Small intestine (tissue), 7 donors: ENCODE results near the gene PCDHGC5. TPM values are rescaled to one million over a fixed set of nuclear protein-coding genes. Genes with fewer than 3 reads are reported as not detected.

Experiments used
- DNase-seq, 2 donors: peaks; one replicate each; pipeline versions ENCODE4 v3.0.0 to v3.0.0-alpha.2; 2013
- FAIRE-seq: peaks from 2 replicates; lab custom pipeline; 2012; peaks lifted over from hg19 to GRCh38; lab: Jason Lieb, UNC
- H3K27ac ChIP-seq, 3 donors: one replicate each; pipeline ENCODE4 v1.5.1; 2013; ENCODE audit warnings: low read length in 2 of 3, mild to moderate bottlenecking in 2 of 3, control low read depth in 1 of 3, inconsistent platforms in 1 of 3, low read depth in 1 of 3, moderate library complexity in 1 of 3
- H3K27me3 ChIP-seq, 3 donors: one replicate each; pipeline ENCODE4 v1.6.1; 2013; ENCODE audit warnings: low read length in 3 of 3, inconsistent platforms in 1 of 3; ENCODE audit not compliant: control insufficient read depth in 3 of 3, insufficient read depth in 3 of 3
- H3K36me3 ChIP-seq, 3 donors: one replicate each; pipeline ENCODE4 v1.6.1; 2013; ENCODE audit warnings: low read length in 3 of 3, inconsistent platforms in 1 of 3, low read depth in 1 of 3, mild to moderate bottlenecking in 1 of 3, moderate library complexity in 1 of 3; ENCODE audit not compliant: control insufficient read depth in 3 of 3, insufficient read depth in 2 of 3
- H3K4me1 ChIP-seq, 3 donors: one replicate each; pipeline ENCODE4 v1.6.1; 2013; ENCODE audit warnings: low read length in 2 of 3, inconsistent platforms in 1 of 3, low read depth in 1 of 3, mild to moderate bottlenecking in 1 of 3, moderate library complexity in 1 of 3; ENCODE audit not compliant: control insufficient read depth in 3 of 3, insufficient read depth in 2 of 3
- H3K4me3 ChIP-seq, 3 donors: one replicate each; pipeline ENCODE4 v1.5.1; 2013; ENCODE audit warnings: low read length in 3 of 3, control low read depth in 1 of 3, inconsistent platforms in 1 of 3, low read depth in 1 of 3, mild to moderate bottlenecking in 1 of 3, moderate library complexity in 1 of 3
- H3K9me3 ChIP-seq, 2 donors: one replicate each; pipeline ENCODE4 v1.6.1; 2013; ENCODE audit warnings: low read depth in 1 of 2, low read length in 1 of 2; ENCODE audit not compliant: control insufficient read depth in 2 of 2, insufficient read depth in 1 of 2
- WGBS, 3 donors: extraction: QIAGEN DNeasy Blood & Tissue Kit; methylation state at CpG; one replicate each; pipeline ENCODE4 v1.1.7; 2013; 5-methylcytosine and 5-hydroxymethylcytosine counted together
- polyA plus RNA-seq, 4 donors: library from polyadenylated mRNA; stranded (reverse) in 3 of 4; unstranded in 1 of 4; fragments of 200-250 nt in 3 of 4; fragments of 120-200 nt in 1 of 4; gene quantifications; one replicate each; pipeline versions ENCODE4 v1.2.1 to v1.2.3, GENCODE V29; 2013
- donor health status: healthy with polysubstance abuse.
- donor health status: control.
- donor health status: control.
- donor health status: Bipolar disorder and iron deficiency.
- donor health status: healthy.

Gene PCDHGC5
- polyA plus RNA-seq, 4 donors = 0.07 to 0.18 TPM; not detected in 2

DNA sequence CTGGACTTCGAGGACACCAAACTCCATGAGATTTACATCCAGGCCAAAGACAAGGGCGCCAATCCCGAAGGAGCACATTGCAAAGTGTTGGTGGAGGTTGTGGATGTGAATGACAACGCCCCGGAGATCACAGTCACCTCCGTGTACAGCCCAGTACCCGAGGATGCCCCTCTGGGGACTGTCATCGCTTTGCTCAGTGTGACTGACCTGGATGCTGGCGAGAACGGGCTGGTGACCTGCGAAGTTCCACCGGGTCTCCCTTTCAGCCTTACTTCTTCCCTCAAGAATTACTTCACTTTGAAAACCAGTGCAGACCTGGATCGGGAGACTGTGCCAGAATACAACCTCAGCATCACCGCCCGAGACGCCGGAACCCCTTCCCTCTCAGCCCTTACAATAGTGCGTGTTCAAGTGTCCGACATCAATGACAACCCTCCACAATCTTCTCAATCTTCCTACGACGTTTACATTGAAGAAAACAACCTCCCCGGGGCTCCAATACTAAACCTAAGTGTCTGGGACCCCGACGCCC lies 11.8 kb upstream of the PCDHGC5 start:
- Histone ChIP-seq H3K9me3 (peaks cover 0 to 4% of the 10 kb centered on the region in 2 donors), H3K27me3 (peaks cover 0 to 40% (median 6%) of the 10 kb centered on the region in 3 donors), H3K4me3 (peak overlapping the region in 2 of 3 donors; percentile 37 to 60), H3K27ac (peak overlapping the region in 1 of 3 donors; percentile 86), H3K36me3 (peaks cover 0 to 2% (median 0%) of the 10 kb centered on the region in 3 donors), H3K4me1 (peaks cover 0 to 17% (median 0%) of the 10 kb centered on the region in 3 donors)
- no peak for DNase-seq
- FAIRE-seq = no peak
- WGBS, 3 donors = 24 to 35% (median 31%) methylated on average over 24 of the region's 24 CpGs

DNA sequence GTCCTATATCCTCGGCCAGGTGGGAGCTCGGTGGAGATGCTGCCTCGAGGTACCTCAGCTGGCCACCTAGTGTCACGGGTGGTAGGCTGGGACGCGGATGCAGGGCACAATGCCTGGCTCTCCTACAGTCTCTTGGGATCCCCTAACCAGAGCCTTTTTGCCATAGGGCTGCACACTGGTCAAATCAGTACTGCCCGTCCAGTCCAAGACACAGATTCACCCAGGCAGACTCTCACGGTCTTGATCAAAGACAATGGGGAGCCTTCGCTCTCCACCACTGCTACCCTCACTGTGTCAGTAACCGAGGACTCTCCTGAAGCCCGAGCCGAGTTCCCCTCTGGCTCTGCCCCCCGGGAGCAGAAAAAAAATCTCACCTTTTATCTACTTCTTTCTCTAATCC lies 11.1 kb upstream of the PCDHGC5 start:
- Histone ChIP-seq H3K27me3 (peaks cover 0 to 40% (median 6%) of the 10 kb centered on the region in 3 donors), H3K9me3 (peaks cover 0 to 4% of the 10 kb centered on the region in 2 donors), H3K36me3 (peaks cover 0 to 2% (median 0%) of the 10 kb centered on the region in 3 donors), H3K4me3 (peak overlapping the region in 2 of 3 donors; percentile 17 to 60), H3K4me1 (peaks cover 0 to 17% (median 0%) of the 10 kb centered on the region in 3 donors), H3K27ac (no peak overlapping the region)
- no peak for DNase-seq
- no peak for FAIRE-seq
- WGBS, 3 donors = 35 to 46% (median 41%) methylated on average over 13 of the region's 13 CpGs

DNA sequence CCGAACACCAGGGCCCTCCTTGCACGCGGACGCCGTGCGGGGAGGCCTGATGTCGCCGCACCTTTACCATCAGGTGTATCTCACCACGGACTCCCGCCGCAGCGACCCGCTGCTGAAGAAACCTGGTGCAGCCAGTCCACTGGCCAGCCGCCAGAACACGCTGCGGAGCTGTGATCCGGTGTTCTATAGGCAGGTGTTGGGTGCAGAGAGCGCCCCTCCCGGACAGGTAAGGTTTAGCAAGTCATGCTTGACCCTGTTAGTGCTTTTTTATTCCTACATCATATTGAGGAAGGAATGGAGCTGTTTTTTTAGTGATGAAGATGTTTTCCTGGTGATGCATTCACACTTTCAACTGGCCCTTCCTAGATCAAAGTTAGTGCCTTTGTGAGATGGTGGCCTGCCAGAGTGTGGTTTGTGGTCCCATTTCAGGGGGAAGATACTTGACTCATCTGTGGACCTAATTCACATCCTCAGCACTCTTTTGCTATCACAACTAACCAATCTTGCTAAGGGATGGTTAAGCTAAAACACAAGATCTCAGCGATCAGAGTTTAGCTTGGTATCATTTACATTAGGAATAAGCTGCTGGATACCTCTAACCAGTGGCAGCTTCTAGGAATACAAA lies 10.4 kb upstream of the PCDHGC5 start:
- Histone ChIP-seq H3K4me3 (peak overlapping the region in 2 of 3 donors; percentile 17 to 60), H3K27ac (no peak overlapping the region), H3K9me3 (peaks cover 0 to 4% of the 10 kb centered on the region in 2 donors), H3K4me1 (peaks cover 0 to 17% (median 0%) of the 10 kb centered on the region in 3 donors), H3K36me3 (peaks cover 0 to 2% (median 0%) of the 10 kb centered on the region in 3 donors), H3K27me3 (peaks cover 0 to 42% (median 6%) of the 10 kb centered on the region in 3 donors)
- FAIRE-seq = no peak
- 9 to 22% (median 16%) methylated on average over 20 of the region's 20 CpGs for WGBS, 3 donors
- peak; percentile 79 for DNase-seq

DNA sequence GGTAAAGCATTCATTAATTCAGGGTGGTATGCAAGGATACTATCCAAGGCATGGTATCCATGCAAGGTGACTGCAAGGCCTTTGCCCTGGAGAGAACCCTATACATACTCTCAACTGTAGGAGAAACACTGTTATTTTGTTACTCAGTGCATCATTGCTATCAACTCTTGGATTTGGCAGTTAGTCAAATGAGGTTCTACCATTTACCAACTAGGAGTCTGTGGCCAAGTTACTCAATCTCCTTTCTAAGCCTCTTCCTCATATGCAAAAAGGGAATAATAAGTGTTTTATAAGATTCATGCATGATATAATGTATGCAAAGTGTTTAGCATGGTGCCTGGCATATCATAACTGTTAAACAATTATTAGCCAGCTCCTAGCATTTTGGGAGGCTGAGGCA lies 9.1 kb upstream of the PCDHGC5 start:
- peaks cover 0 to 4% of the 10 kb centered on the region in 2 donors for H3K9me3 ChIP-seq
- H3K27ac ChIP-seq = no peak overlapping the region
- H3K4me1 ChIP-seq = peaks cover 0 to 18% (median 3%) of the 10 kb centered on the region in 3 donors
- H3K27me3 ChIP-seq = peaks cover 0 to 55% (median 6%) of the 10 kb centered on the region in 3 donors
- H3K36me3 ChIP-seq = peaks cover 0 to 2% (median 0%) of the 10 kb centered on the region in 3 donors
- no peak for DNase-seq
- no peak overlapping the region for H3K4me3 ChIP-seq
- no peak for FAIRE-seq

DNA sequence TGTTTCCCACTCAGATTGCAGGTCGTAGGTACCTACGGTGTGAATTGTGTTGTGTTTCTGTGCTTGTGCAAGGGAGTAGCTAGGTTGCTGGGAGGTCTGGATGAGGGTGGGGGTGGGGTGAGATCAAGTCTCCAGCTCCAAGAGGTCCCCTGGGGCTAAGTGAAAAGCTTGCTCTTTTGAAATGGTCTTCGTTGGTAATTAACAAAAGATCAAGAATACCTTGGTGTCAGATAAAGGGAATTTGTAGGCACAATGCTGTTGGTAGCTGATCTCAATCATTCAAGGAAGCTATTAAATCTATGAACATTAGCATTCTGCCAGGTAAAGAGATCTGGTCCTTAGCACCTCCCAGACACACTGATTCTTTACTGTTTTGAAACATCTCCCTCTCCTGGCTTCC lies 5.0 kb upstream of the PCDHGC5 start:
- no peak for FAIRE-seq
- H3K36me3 ChIP-seq = peaks cover 0 to 18% (median 0%) of the 10 kb centered on the region in 3 donors
- WGBS, 3 donors = 40 to 54% (median 42%) methylated on average over 3 of the region's 3 CpGs

DNA sequence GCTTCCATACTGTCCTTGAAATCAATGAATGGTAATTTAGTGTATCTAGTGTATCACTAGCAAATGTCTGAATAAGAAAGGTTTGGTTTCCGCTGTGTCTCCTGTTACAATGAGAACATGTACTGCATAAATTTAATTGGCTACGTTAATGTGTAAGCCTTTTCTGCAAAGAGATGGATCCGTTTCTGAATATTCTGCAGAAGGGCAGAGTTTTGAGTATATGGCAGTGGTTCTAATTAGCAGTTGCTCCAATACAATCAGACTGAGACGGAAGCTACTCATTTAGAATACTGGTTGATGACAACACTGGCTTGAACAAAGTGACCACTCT lies 4.6 kb upstream of the PCDHGC5 start:
- Histone ChIP-seq H3K27ac (no peak overlapping the region), H3K4me1 (peaks cover 3 to 8% (median 3%) of the 10 kb centered on the region in 3 donors), H3K9me3 (no peaks in the 10 kb centered on the region), H3K27me3 (peaks cover 0 to 58% (median 5%) of the 10 kb centered on the region in 3 donors), H3K4me3 (peak overlapping the region in 1 of 3 donors; percentile 31), H3K36me3 (peaks cover 0 to 18% (median 0%) of the 10 kb centered on the region in 3 donors)
- DNase-seq = no peak
- no peak for FAIRE-seq
- WGBS, 3 donors = 18 to 20% (median 19%) methylated on average over 4 of the region's 4 CpGs

More for the DNA sequence above, 5.0 kb upstream of the PCDHGC5 start:
- Histone ChIP-seq H3K27me3 (peaks cover 0 to 55% (median 5%) of the 10 kb centered on the region in 3 donors), H3K4me3 (no peak overlapping the region), H3K27ac (no peak overlapping the region), H3K4me1 (peaks cover 3 to 8% (median 3%) of the 10 kb centered on the region in 3 donors), H3K9me3 (no peaks in the 10 kb centered on the region)
- DNase-seq = no peak

DNA sequence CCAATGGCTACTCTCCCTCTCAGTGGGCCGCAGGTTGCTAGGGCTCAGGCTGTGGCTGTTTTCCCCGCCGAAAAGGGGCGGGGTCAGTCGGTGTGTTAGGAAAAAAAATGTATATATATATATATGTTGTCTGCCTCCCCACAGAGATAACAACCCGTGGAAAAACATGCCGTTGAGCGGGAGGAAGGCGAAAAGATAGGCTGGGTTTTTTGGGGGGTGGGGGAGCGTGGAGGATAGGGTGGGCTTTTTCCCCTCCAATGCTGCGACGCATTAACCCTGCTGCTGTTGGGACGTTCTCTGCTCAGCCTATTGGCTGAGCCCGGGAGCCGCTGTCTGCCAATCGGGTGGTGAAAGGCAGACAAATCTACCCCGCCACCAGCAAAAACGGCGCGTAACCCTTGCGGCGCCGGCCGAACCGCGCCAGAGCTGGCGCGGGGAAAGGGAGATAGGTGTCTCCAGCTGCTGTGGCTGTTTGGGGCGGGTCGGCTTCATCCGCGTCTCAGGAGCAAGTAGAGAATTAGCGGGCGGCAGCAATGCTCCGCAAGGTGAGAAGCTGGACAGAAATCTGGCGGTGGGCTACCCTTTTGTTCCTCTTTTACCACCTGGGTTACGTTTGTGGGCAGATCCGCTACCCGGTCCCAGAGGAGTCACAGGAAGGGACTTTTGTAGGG lies 4.1 kb upstream of the PCDHGC5 start, which contains the start of gene PCDHGC4:
Gene PCDHGC4 (plus strand): TSS at position 390 of the 671 bp plus-strand sequence. CDS start 144 bp downstream, at position 534.
- Histone ChIP-seq H3K9me3 (no peaks in the 10 kb centered on the region), H3K27ac (no peak within 1 kb of the TSS), H3K4me1 (peaks cover 3 to 8% (median 3%) of the 10 kb centered on the region in 3 donors), H3K36me3 (peaks cover 0 to 18% (median 0%) of the 10 kb centered on the region in 3 donors), H3K4me3 (peak within 1 kb of the TSS in 2 of 3 donors; percentile 17 to 31), H3K27me3 (peaks cover 0 to 61% (median 8%) of the 10 kb centered on the region in 3 donors)
- 2 to 9% (median 8%) methylated on average over 39 of the region's 39 CpGs for WGBS, 3 donors
- FAIRE-seq = no peak
- no peak for DNase-seq
